ENCODE measurements around the gene GALM. TPM values are rescaled to one million over a fixed set of nuclear protein-coding genes. Genes with fewer than 3 reads are reported as not detected.

The GALM gene
- total RNA-seq, 1 donor from 2014 or later = 51.0 TPM

DNA sequence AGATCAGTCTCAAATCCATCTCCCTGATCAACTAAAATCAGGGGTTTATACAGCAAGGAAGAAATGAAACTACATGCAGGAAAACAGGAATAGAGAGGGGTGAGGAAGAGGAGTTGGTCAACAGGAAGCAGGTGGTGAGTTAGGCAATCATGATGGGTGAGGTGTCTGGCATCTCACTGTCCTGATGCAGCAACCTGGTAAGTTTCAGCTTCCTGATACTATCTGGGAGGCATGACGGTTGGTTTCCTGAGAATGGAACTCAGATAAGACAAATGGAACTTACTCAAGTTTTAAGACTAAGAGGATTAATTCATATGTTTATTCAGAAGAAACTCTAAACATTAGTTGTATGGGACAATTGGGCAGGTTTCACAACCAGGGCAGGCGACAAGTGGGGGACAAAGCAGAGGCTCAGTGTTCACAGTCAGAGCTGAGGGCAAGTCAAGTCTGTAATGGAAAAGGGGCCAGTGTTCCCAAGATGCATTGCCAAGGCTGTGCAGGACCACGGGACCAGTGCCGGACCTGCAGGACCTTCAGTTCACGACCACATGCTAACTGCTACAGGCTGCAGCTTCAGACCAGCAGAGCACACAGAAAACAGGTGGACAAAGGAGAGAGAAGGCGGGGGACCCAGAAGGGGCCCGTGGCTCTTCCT, 17.7 kb upstream of the GALM start:
- intact Hi-C loops (cut with micrococcal nuclease) = no loop called here

DNA sequence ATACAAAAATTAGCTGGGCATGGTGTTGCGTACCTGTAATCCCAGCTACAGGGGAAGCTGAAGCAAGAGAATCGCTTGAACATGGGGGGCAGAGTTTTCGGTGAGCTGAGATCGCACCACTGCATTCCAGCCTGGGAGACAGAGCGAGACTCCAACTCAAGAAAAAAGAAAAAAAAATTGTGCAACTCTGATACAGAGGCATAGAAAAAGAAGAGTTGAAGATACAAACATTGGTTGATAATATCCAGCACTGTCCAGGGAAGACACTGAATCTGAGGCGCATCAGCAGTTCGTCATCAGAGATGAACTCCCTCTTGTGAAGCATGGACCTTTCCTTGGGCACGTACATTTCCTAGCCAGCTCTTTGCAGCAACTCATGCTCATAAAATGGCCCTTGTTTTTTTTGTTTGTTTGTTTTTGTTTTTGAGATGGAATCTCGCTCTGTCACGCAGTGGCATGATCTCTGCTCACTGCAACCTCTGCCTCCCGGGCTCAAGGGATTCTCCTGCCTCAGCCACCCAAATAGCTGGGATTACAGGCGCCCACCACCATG, 16.7 kb upstream of the GALM start:
- intact Hi-C loops (cut with micrococcal nuclease) = no loop called here

DNA sequence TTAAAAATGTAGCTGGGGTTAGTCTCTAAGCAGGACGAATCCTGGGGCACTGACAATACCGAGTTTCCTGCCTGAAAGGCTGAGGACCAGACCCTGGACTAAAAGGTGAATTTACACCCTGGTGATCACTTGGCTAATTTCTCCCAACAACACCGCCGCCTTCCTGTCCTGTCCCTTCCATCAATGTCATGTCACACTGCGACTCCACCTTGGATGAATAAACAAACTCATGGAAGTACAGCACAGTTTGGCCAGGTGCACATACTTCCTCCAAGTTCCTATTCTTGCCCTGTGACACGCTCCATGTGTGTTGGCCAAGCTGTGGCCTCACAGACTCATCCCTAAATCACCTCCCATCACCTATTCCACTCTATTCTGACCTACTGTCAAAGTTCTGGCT, 15.9 kb upstream of the GALM start:
- intact Hi-C loops (cut with micrococcal nuclease) = no loop called here

- intact Hi-C loops (cut with micrococcal nuclease) = no loop called here
Observed at GRCh38 chr2:38650717-38651116, 15.2 kb upstream of the GALM start.

DNA sequence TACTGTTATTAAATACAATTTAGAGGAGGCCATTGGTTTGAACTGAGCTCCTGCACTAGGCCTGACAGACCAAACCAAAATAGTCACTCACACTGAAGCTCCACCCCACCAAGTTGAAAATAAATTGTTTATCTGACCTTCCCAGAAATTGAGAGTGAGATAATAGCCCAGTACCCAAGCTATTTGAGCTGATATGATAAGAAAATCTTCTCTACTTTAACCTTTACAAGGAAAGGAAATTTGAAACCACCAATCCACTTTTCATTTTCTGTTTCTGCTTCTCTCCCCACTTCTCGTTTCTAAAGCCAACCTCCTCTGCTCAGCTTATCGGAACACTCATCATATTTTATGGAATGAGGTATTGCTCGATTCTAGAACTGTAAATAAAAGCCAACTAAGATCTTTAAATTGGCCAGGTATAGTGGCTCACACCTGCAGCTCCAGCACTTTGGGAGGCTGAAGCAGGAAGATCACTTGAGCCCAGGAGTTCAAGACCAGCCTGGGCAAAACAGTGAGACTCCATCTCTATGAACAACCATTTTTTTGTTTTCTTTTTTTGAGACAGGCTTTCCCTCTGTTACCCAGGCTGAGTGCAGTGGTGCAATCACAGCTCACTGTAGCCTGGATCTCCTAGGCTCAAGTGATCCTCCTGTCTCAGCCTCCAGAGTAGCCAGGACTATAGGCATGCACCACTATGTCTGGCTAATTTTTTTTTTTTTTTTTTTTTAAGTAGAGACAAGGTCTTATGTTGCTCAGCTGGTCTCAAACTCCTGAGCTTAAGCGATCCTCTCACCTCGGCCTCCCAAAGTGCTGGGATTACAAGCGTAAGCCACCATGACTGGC, 13.3 kb upstream of the GALM start:
- intact Hi-C loops (cut with micrococcal nuclease) = loop anchor here (1.0 to 2.0 kb wide), 4 partner anchors 8 to 49 kb away; no protein-coding TSS in a partner anchor

DNA sequence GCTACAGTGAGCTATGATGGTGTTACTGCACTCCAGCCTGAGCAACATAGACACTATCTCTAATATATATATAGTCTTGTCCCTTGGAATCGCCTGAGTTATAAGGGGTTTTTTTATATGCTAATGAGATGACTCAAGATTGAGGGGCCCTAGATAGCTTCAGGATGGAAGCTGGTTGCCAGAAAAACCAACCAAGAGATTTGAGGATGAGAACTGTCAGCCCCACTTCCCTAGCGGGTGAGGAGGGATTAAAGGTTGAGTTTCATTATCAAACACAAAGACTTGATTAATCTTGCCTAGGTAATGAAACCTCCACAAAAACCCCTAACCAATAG, 12.6 kb upstream of the GALM start:
- intact Hi-C loops (cut with micrococcal nuclease) = loop anchor here (1.0 to 2.0 kb wide), 2 partner anchors 14 to 19 kb away; no protein-coding TSS in a partner anchor

GRCh38 chr2:38653715-38654527, 12.0 kb upstream of the GALM start:
- intact Hi-C loops (cut with micrococcal nuclease) = loop anchor here (1.0 to 2.0 kb wide), 2 partner anchors 13 to 19 kb away; no protein-coding TSS in a partner anchor

GRCh38 chr2:38654528-38655381, 11.2 kb upstream of the GALM start:
- intact Hi-C loops (cut with micrococcal nuclease) = no loop called here

DNA sequence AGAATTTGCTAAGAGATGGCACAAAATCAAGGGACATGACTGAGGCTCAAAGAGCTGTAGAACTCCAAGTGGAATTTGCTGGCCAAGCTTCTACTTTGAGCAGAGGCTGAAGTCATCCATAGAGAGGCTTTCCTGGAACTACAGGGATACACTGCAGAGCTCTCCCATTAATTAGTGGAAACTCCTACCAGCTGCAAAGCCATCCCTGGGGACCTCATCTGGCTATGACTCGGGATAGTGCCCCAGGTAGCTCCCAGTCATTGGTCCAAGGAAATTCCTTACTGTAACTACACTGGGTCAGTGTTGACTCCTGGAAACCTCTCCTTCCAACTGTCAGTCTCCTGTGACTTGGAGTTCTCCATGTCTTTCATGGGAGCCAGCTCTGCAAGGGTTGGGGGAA, 10.5 kb upstream of the GALM start:
- intact Hi-C loops (cut with micrococcal nuclease) = no loop called here

DNA sequence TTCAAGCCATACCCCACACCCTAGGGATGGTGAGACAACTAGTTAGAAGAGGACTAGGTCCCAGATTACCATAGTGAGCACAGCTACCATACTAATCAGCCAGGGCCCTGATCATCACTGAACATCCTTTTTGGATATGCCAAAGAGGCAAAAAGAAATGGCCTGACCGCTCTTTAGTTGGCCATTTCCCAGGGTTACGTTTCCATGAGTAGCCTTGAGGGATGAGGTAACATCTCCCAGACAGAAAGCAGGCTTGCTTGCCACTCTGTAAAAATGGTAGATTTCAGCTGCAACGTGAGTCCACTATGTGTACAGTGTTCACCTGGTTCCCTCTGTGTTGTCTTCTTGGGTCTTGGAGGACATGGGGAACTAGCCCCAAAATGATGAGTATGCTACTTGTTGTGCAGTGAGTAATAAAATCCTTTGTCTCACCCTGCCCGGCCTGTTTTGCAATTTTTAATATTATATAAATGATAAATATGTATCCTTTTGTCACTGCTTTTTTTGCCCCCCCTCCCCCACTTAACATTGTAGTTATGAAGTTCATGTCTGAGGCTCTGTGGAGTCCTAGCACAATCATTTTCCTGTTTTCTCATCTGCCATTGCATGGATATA, 8.9 kb upstream of the GALM start:
- intact Hi-C loops (cut with micrococcal nuclease) = no loop called here

- intact Hi-C loops (cut with micrococcal nuclease) = no loop called here
Observed at GRCh38 chr2:38658613-38659012, 7.3 kb upstream of the GALM start.

DNA sequence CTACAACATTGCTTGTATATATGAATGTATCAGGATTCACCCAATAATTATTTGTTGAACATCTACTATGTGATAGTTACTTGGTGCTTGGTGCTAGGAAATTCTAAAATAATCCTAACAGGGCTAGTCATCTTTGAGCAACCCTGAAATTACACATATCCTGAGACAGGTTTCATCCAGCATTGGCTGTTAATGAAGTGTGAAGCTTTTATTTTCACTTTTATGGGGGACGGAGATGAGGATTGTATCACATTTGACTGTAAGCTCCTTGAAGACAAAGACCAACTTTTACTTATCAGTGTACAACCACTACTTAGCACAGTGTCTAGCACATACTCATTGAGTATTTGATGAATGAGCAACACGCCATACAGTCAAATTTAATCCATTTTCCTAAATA, 6.8 kb upstream of the GALM start:
- intact Hi-C loops (cut with micrococcal nuclease) = no loop called here

DNA sequence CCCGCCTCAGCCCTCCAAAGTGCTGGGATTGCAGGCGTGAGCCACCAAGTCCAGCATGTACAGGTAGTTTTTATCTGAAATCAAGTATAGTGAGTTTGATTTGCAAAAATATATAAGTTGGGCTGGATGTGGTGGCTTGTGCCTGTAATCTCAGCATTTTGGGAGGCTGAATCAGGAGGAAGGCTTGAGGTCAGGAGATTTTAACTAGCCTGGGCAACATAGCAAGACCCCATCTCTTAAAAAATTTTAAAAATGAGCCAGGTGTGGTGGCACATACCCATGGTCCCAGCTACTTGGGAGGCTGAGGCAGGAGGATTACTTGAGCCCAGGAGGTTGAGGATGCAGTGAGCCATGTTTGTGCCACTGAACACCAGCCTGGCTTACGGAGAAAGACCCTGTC, 5.6 kb upstream of the GALM start:
- intact Hi-C loops (cut with micrococcal nuclease) = no loop called here

- intact Hi-C loops (cut with micrococcal nuclease) = no loop called here
Observed at GRCh38 chr2:38661306-38661705, 4.6 kb upstream of the GALM start.

- intact Hi-C loops (cut with micrococcal nuclease) = loop anchor here (2.0 to 5.0 kb wide), 3 partner anchors 36 to 589 kb away; partner anchors contain the start of genes CYP1B1 and SRSF7
Observed at GRCh38 chr2:38666556-38666910, 619 bp downstream of the GALM start.

DNA sequence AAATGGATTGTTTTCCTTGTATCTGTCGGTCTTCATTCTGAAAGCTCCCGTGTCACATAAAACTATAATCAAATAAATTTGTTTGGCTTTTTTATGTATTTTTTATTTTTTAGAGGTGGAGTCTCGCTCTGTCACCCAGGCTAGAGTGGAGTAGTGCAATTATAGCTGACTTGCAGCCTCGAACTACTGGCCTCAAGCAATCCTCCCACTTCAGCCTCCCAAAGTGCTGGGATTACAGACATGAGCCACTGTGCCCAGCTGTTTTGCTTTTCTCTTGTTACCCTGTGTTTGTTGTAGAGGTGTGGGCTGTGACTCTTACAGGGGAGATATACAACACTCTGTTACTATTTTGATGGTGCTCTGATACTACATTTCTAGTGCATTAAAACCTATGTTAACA, 2.2 kb downstream of the GALM start:
- intact Hi-C loops (cut with micrococcal nuclease) = loop anchor here (5.0 kb wide), 2 partner anchors 34 to 591 kb away; partner anchors contain the start of gene CYP1B1

- intact Hi-C loops (cut with micrococcal nuclease) = loop anchor here (5.0 kb wide), 2 partner anchors 33 to 592 kb away; partner anchors contain the start of gene CYP1B1
Observed at GRCh38 chr2:38668779-38669479, 3.0 kb downstream of the GALM start.

DNA sequence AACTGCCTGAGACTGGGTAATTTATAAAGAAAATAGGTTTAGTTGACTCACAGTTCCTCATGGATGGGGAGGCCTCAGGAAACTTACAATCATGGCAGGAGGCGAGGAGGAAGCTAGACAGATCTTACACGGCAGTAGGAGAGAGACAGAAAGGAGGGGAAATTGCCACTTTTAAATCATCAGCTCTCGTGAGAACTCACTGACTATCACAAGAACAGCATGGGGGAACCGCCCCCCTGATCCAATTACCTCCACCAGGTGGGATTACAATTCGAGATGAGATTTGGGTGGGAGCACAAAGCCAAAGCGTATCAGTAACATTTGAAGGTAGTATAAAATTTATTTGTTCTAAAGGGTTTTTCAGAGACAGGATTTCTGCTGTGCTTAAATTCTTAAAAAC, 5.4 kb downstream of the GALM start:
- intact Hi-C loops (cut with micrococcal nuclease) = no loop called here

- intact Hi-C loops (cut with micrococcal nuclease) = no loop called here
Observed at GRCh38 chr2:38671946-38672345, 6.0 kb downstream of the GALM start.
